ENCODE measurements around the gene BTN1A1. TPM values are rescaled to one million over a fixed set of nuclear protein-coding genes. Genes with fewer than 3 reads are reported as not detected.

Gene BTN1A1
- total and polyA plus RNA-seq, 9 of the 15 experiments (the other 6 are each of a cell fraction or from before 2014, with no cell fraction given) = 0.01 to 0.15 (median 0.06) TPM; not detected in 4

GRCh38 chr6:26537160-26537845 lies 37.2 kb downstream of the BTN1A1 start (continued):
- TF ChIP-seq ZFP30 (CRISPR knock-in tag; IDR thresholded peaks at IDR 0.05; ENCODE audit: borderline replicate concordance) (no peak), JUN (IDR thresholded peaks at IDR 0.05; ENCODE audit: borderline replicate concordance, low read depth, low read length) (peak; percentile 63; the same call in 1 of the 2 replicates), JUN (CRISPR knock-in tag; IDR thresholded peaks at IDR 0.05; ENCODE audit: borderline replicate concordance) (0 out of 2 replicates have a peak, but pooled peaks have one; percentile 47), IRF2 (CRISPR knock-in tag; IDR thresholded peaks at IDR 0.05) (no peak), PTBP1 (IDR thresholded peaks at IDR 0.05; ENCODE audit: low read depth, low read length) (no peak), ZNF174 (CRISPR knock-in tag; IDR thresholded peaks at IDR 0.05) (peak; percentile 75; the same call in 1 of the 2 replicates), THRAP3 (IDR thresholded peaks at IDR 0.05; ENCODE audit: borderline replicate concordance) (peak; percentile 98), MBD1 (CRISPR knock-in tag; IDR thresholded peaks at IDR 0.05) (no peak), RBM34 (IDR thresholded peaks at IDR 0.05; ENCODE audit: borderline replicate concordance, insufficient read depth, low read length) (no peak), CGGBP1 (CRISPR knock-in tag; IDR thresholded peaks at IDR 0.05) (no peak; the same call in 1 of the 2 replicates), SMAD3 (CRISPR knock-in tag; conservative IDR thresholded peaks at IDR 0.05) (peak; percentile 51; the same call in 1 of the 2 replicates), ZNF316 (IDR thresholded peaks at IDR 0.05) (no peak), NCOA1 (IDR thresholded peaks at IDR 0.05; ENCODE audit: low read depth) (peak; percentile 66; the same call in 1 of the 2 replicates), HBP1 (CRISPR knock-in tag; IDR thresholded peaks at IDR 0.05) (no peak), ZNF511 (CRISPR knock-in tag; IDR thresholded peaks at IDR 0.05) (peak; percentile 77), MCM7 (IDR thresholded peaks at IDR 0.05) (peak in 1 of 2 experiments; percentile 64; a peak in 1 of 4 replicates), UBTF (IDR thresholded peaks at IDR 0.05; ENCODE audit: borderline replicate concordance in 1 of 2, low read depth in 2 of 2, low read length in 2 of 2) (peak; percentile 72 to 86; a peak in 2 of 4 replicates), NFE2 (IDR thresholded peaks at IDR 0.05; ENCODE audit: low read depth) (no peak), CREB3L1 (IDR thresholded peaks at IDR 0.05; ENCODE audit: borderline replicate concordance, low read depth) (peak; percentile 51), KDM5B (IDR thresholded peaks at IDR 0.05; ENCODE audit: insufficient replicate concordance, low read depth, low read length) (peak; percentile 4)
